Kidney (tissue), 14 donors: Measurements from ENCODE around the gene KIF23. TPM values are rescaled to one million over a fixed set of nuclear protein-coding genes. Genes with fewer than 3 reads are reported as not detected.

Source experiments
- DNase-seq, 5 donors: peaks; one replicate each; pipeline ENCODE4 v3.0.0-alpha.2; 2013 to 2020
- FAIRE-seq: peaks from 2 replicates; lab custom pipeline; 2012; peaks lifted over from hg19 to GRCh38; lab: Jason Lieb, UNC
- H3K27ac ChIP-seq, 2 donors: one replicate each; pipeline ENCODE4 v1.7.0; 2013; ENCODE audit warnings: low read depth in 2 of 2, low read length in 2 of 2, inconsistent platforms in 1 of 2
- H3K27me3 ChIP-seq: one replicate; pipeline ENCODE4 v1.7.1; 2013; ENCODE audit warnings: low read length, inconsistent platforms; ENCODE audit not compliant: control insufficient read depth, insufficient read depth
- H3K36me3 ChIP-seq, 3 donors: one replicate each; pipeline versions ENCODE4 v1.7.0 to v1.7.1; 2013; ENCODE audit warnings: low read length in 3 of 3, control low read depth in 1 of 3, inconsistent platforms in 1 of 3; ENCODE audit not compliant: insufficient read depth in 3 of 3, control insufficient read depth in 2 of 3
- H3K4me1 ChIP-seq, 3 donors: one replicate each; pipeline versions ENCODE4 v1.7.0 to v1.7.1; 2013; ENCODE audit warnings: low read length in 3 of 3, inconsistent platforms in 1 of 3, low read depth in 1 of 3; ENCODE audit not compliant: control insufficient read depth in 2 of 3, insufficient read depth in 2 of 3
- H3K4me3 ChIP-seq, 3 donors: one replicate each; pipeline versions ENCODE4 v1.7.0 to v1.8.1; 2013; ENCODE audit warnings: low read length in 3 of 3, control low read depth in 1 of 3, inconsistent platforms in 1 of 3
- H3K9ac ChIP-seq, 3 donors: one replicate each; pipeline versions ENCODE4 v1.7.0 to v1.7.1; 2013; ENCODE audit warnings: low read length in 3 of 3, control low read depth in 1 of 3, inconsistent platforms in 1 of 3
- H3K9me3 ChIP-seq, 3 donors: one replicate each; pipeline versions ENCODE4 v1.7.0 to v1.7.1; 2013; ENCODE audit warnings: low read length in 3 of 3, control low read depth in 1 of 3, inconsistent platforms in 1 of 3; ENCODE audit not compliant: control insufficient read depth in 2 of 3, insufficient read depth in 1 of 3
- CTCF ChIP-seq: IDR thresholded peaks from 3 replicates; pipeline ENCODE4 v1.5.1; 2012; ENCODE audit warnings: mild to moderate bottlenecking, moderate library complexity, borderline replicate concordance; ENCODE audit not compliant: insufficient read depth; ENCODE audit errors: extremely low read depth
- intact Hi-C: fragments of 100-400 bp; cut with DNase I; formaldehyde crosslinking; loops from one replicate; pipeline ENCODE4 v1.11.1; 2022
- polyA plus RNA-seq: library from polyadenylated mRNA; stranded (reverse); fragments of 350-450 nt; fragmentation: Illumina TruSeq; extraction: RNeasy Lipid Tissue Mini Kit (QIAGEN cat#74804); gene quantifications from one replicate; pipeline ENCODE4 v1.2.3, GENCODE V29; 2014; ENCODE audit warnings: low read depth, low replicate concordance; ENCODE audit not compliant: insufficient read depth
- total RNA-seq: library from RNA; stranded (reverse); fragmentation: NEBNext Ultra II Directional; extraction: Animal tissue kit (Norgen Biotek cat#: 25700); gene quantifications from one replicate; pipeline ENCODE4 v1.2.1, GENCODE V29; 2021
- donor health status: control.
- donor health status: control.
- donor health status: control.
- donor health status: control.
- donor health status: control.
- donor health status: DM: yes; HTN: yes; CAD: no.
- donor health status: Normal renal cell carcinoma (clear cell type).

Gene KIF23
- total and polyA plus RNA-seq, 2 donors from 2014 or later: 2.5 to 3.6 TPM

- H3K27me3 ChIP-seq: no peaks in the 10 kb centered on the region
- intact Hi-C loops: no loop called here
- FAIRE-seq: no peak
Observed at GRCh38 chr15:69433831-69434230, 19.7 kb downstream of the KIF23 start.

DNA sequence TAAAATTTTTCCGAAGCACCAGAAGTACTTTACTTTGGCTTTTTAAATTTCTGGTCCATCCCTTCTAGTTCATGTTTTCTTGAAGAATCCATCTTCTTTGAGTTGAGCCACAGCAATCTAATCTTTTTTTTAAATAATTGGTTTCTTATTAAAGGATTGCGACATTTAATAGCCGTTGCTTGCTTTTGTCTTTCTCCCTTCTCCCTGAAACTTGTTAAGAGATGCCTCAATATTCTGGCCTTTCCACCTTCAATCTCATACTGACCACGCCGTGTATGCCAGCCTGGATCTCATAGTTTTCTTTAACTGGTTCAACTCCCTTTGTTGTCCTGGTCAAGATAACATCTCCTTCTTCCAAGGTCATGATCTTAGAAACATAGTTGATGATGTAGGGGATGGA is 20.1 kb downstream of the KIF23 start:
- intact Hi-C loops: no loop called here
- TF ChIP-seq CTCF: no peak
- no peak for DNase-seq
- Histone ChIP-seq H3K9ac (no peak overlapping the region), H3K27me3 (no peaks in the 10 kb centered on the region), H3K4me3 (no peak overlapping the region), H3K36me3 (peaks cover 0 to 3% (median 0%) of the 10 kb centered on the region in 3 donors), H3K9me3 (no peaks in the 10 kb centered on the region), H3K4me1 (no peaks in the 10 kb centered on the region), H3K27ac (no peak overlapping the region)
- FAIRE-seq: no peak

More at GRCh38 chr15:69433831-69434230, 19.7 kb downstream of the KIF23 start:
- Histone ChIP-seq H3K9ac (no peak overlapping the region), H3K27ac (no peak overlapping the region), H3K36me3 (peaks cover 0 to 3% (median 0%) of the 10 kb centered on the region in 3 donors), H3K9me3 (no peaks in the 10 kb centered on the region), H3K4me1 (no peaks in the 10 kb centered on the region), H3K4me3 (no peak overlapping the region)
- DNase-seq: no peak
- no peak for TF ChIP-seq CTCF

DNA sequence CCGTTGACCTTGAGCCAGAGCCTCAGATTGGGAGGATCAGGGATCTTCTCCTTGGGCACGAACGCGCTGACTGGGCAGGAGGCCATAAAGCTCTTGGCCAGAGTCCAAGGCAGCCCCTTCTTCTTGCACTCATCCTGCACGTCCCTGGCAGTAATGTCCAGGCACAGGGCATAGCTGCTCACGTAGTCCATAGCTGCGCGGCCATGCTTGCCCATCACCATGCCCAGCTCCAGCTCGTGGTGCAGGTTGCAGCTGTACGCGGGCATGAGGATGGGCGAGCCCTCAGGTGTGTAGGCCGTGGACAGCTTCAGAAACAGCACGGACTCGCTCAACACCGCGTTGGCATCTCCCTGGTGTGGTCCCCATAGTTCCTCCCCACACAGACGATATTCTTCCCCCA is 20.5 kb downstream of the KIF23 start:
- intact Hi-C loops: no loop called here
- H3K4me1 ChIP-seq: no peaks in the 10 kb centered on the region
- H3K27me3 ChIP-seq: no peaks in the 10 kb centered on the region
- no peak overlapping the region for H3K4me3 ChIP-seq
- DNase-seq: peak in 1 of 5 donors; percentile 59
- H3K9me3 ChIP-seq: no peaks in the 10 kb centered on the region
- H3K36me3 ChIP-seq: peaks cover 0 to 3% (median 0%) of the 10 kb centered on the region in 3 donors
- H3K27ac ChIP-seq: no peak overlapping the region
- TF ChIP-seq CTCF: no peak
- H3K9ac ChIP-seq: no peak overlapping the region
- no peak for FAIRE-seq

DNA sequence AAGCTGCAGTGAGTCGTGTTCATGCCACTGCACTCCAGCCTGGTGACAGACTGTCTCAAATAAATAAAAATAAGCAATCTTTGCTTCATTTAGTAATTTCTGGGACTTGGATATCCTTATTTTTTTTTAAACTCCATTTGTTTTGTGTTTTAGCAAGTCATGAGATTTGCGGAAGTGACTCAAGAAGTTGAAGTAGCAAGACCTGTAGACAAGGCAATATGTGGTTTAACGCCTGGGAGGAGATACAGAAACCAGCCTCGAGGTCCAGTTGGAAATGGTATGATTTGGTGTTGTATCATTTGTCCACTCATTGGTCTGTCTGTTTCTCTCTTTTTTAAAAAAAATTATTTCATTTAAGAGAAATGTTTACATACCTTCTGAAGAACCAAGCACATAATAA is 21.8 kb downstream of the KIF23 start:
- no peak for TF ChIP-seq CTCF
- H3K9me3 ChIP-seq: no peaks in the 10 kb centered on the region
- no peaks in the 10 kb centered on the region for H3K27me3 ChIP-seq
- H3K27ac ChIP-seq: no peak overlapping the region
- intact Hi-C loops: no loop called here
- H3K4me3 ChIP-seq: no peak overlapping the region
- H3K9ac ChIP-seq: no peak overlapping the region
- no peaks in the 10 kb centered on the region for H3K4me1 ChIP-seq
- peaks cover 0 to 3% (median 0%) of the 10 kb centered on the region in 3 donors for H3K36me3 ChIP-seq
- DNase-seq: no peak
- FAIRE-seq: no peak
